Upper lobe of left lung (tissue), 6 donors: Measurements from ENCODE around the gene CHKB. TPM values are rescaled to one million over a fixed set of nuclear protein-coding genes. Genes with fewer than 3 reads are reported as not detected.

ENCODE experiments used
- ATAC-seq, 2 donors: fragments of 200-7000 bp; cut with Tn5 transposase; one replicate each; pipeline ENCODE4 v1.9.1; 2022; ENCODE audit warnings: mild to moderate bottlenecking in 2 of 2, moderate library complexity in 2 of 2; ENCODE audit not compliant: low FRiP score in 2 of 2
- DNase-seq, 2 donors: peaks; one replicate each; pipeline ENCODE4 v3.0.0-alpha.2; 2019 to 2020
- H3K27ac ChIP-seq, 4 donors: fragments of 200-600 bp; sonication (generic); one replicate each; pipeline ENCODE4 v1.5.1; 2016 to 2019
- H3K27me3 ChIP-seq, 4 donors: fragments of 200-600 bp; sonication (generic); one replicate each; pipeline ENCODE4 v1.5.1; 2017 to 2019
- H3K36me3 ChIP-seq, 4 donors: fragments of 200-600 bp; sonication (generic); one replicate each; pipeline ENCODE4 v1.5.1; 2016 to 2019
- H3K4me1 ChIP-seq, 4 donors: fragments of 200-600 bp; sonication (generic); one replicate each; pipeline ENCODE4 v1.5.1; 2018 to 2019
- H3K4me3 ChIP-seq, 4 donors: fragments of 200-600 bp; sonication (generic); one replicate each; pipeline ENCODE4 v1.5.1; 2017 to 2019; ENCODE audit warnings: mild to moderate bottlenecking in 2 of 4, moderate library complexity in 1 of 4
- H3K9me3 ChIP-seq, 4 donors: fragments of 200-600 bp; sonication (generic); one replicate each; pipeline ENCODE4 v1.5.1; 2018 to 2019
- CTCF ChIP-seq, 6 experiments: fragments of 450-650 bp in 4 of 6; fragments of 200-600 bp in 2 of 6; sonication (generic) in 2 of 6; IDR thresholded peaks; one replicate each; pipeline ENCODE4 v1.5.1; 2016 to 2019; ENCODE audit warnings: antibody characterized with exemption in 6 of 6
- EP300 ChIP-seq, 4 donors: sonication (generic); formaldehyde crosslinking; IDR thresholded peaks; one replicate each; pipeline ENCODE4 v1.5.1; 2017; ENCODE audit warnings: antibody characterized with exemption in 4 of 4, control low read depth in 2 of 4
- POLR2A ChIP-seq, 4 donors: fragments of 450-650 bp; IDR thresholded peaks; one replicate each; pipeline ENCODE4 v1.5.1; 2016 to 2017; ENCODE audit warnings: antibody characterized with exemption in 4 of 4, mild to moderate bottlenecking in 2 of 4
- POLR2AphosphoS5 ChIP-seq, 2 donors: sonication (generic); formaldehyde crosslinking; IDR thresholded peaks; one replicate each; pipeline ENCODE4 v1.5.1; 2017; ENCODE audit warnings: antibody characterized with exemption in 2 of 2
- WGBS, 2 donors: methylation state at CpG; one replicate each; pipeline ENCODE4 v1.1.5; 2017 to 2018; 5-methylcytosine and 5-hydroxymethylcytosine counted together
- total RNA-seq, 6 donors: library from RNA; depleted of rRNA in 4 of 6; stranded (reverse); fragments of >200 nt in 4 of 6; gene quantifications; one replicate each; pipeline versions ENCODE4 v1.1.0 to v1.2.1, GENCODE V29; 2016 to 2021
- donor health status: DM: no; HTN: no; CAD: no; lungs with moderate emphysema.
- donor health status: DM: no; HTN: yes; CAD: no; lungs with severe emphysema.

The CHKB gene
- total RNA-seq, 6 donors from 2014 or later: 42.7 to 294 (median 87.8) TPM

GRCh38 chr22:50581031-50581949, 1.4 kb downstream of the CHKB start:
- Histone ChIP-seq H3K27me3 (no peaks in the 10 kb centered on the region), H3K27ac (peak overlapping the region; percentile 96 to 99 (median 99)), H3K9me3 (no peaks in the 10 kb centered on the region), H3K4me1 (peaks cover 19 to 39% (median 28%) of the 10 kb centered on the region in 4 donors), H3K36me3 (peaks cover 0 to 15% (median 10%) of the 10 kb centered on the region in 4 donors), H3K4me3 (peak overlapping the region; percentile 63 to 93 (median 78))
- no peak for ATAC-seq
- no peak for DNase-seq
- 79 to 89% methylated on average over 14 to 22 of the region's 22 CpGs for WGBS, 2 donors
- TF ChIP-seq CTCF (IDR thresholded peaks at IDR 0.05): no peak
- TF ChIP-seq POLR2A (IDR thresholded peaks at IDR 0.05): no peak
- no peak for TF ChIP-seq EP300 (IDR thresholded peaks at IDR 0.05)
- no peak for TF ChIP-seq POLR2AphosphoS5 (IDR thresholded peaks at IDR 0.05)

GRCh38 chr22:50579752-50580151, 2.9 kb downstream of the CHKB start:
- no peak for TF ChIP-seq POLR2AphosphoS5 (IDR thresholded peaks at IDR 0.05)
- TF ChIP-seq EP300 (IDR thresholded peaks at IDR 0.05): no peak
- no peak for TF ChIP-seq POLR2A (IDR thresholded peaks at IDR 0.05)
- TF ChIP-seq CTCF (IDR thresholded peaks at IDR 0.05): no peak
- WGBS, 2 donors: 94 to 96% methylated on average over 4 of the region's 4 CpGs

GRCh38 chr22:50578776-50579310, 3.8 kb downstream of the CHKB start:
- Histone ChIP-seq H3K4me1 (peaks cover 19 to 38% (median 26%) of the 10 kb centered on the region in 4 donors), H3K4me3 (no peak overlapping the region), H3K27me3 (no peaks in the 10 kb centered on the region), H3K36me3 (peaks cover 0 to 15% (median 10%) of the 10 kb centered on the region in 4 donors), H3K9me3 (no peaks in the 10 kb centered on the region), H3K27ac (no peak overlapping the region)
- WGBS, 2 donors: 79 to 81% methylated on average over 7 to 8 of the region's 8 CpGs
- ATAC-seq: no peak
- no peak for DNase-seq
- no peak for TF ChIP-seq CTCF (IDR thresholded peaks at IDR 0.05)
- no peak for TF ChIP-seq POLR2AphosphoS5 (IDR thresholded peaks at IDR 0.05)
- no peak for TF ChIP-seq EP300 (IDR thresholded peaks at IDR 0.05)
- TF ChIP-seq POLR2A (IDR thresholded peaks at IDR 0.05): no peak

More at GRCh38 chr22:50579752-50580151, 2.9 kb downstream of the CHKB start:
- no peak for ATAC-seq
- H3K27me3 ChIP-seq: no peaks in the 10 kb centered on the region
- H3K4me1 ChIP-seq: peaks cover 19 to 39% (median 28%) of the 10 kb centered on the region in 4 donors
- H3K27ac ChIP-seq: no peak overlapping the region
- no peaks in the 10 kb centered on the region for H3K9me3 ChIP-seq
- H3K36me3 ChIP-seq: peaks cover 0 to 15% (median 10%) of the 10 kb centered on the region in 4 donors
- no peak overlapping the region for H3K4me3 ChIP-seq
- no peak for DNase-seq

- DNase-seq (peak in 1 of 2 donors; percentile 80), ATAC-seq (no peak)
- H3K36me3 ChIP-seq: peaks cover 0 to 15% (median 10%) of the 10 kb centered on the region in 4 donors
- WGBS, 2 donors: 31 to 56% methylated on average over 7 to 33 of the region's 63 CpGs
- H3K27ac ChIP-seq: no peak within 1 kb of the TSS
- H3K27me3 ChIP-seq: no peaks in the 10 kb centered on the region
- no peaks in the 10 kb centered on the region for H3K9me3 ChIP-seq
- TF ChIP-seq CTCF (IDR thresholded peaks at IDR 0.05): no peak
- TF ChIP-seq EP300 (IDR thresholded peaks at IDR 0.05): no peak
- peak in 1 of 4 donors; percentile 19 for TF ChIP-seq POLR2A (IDR thresholded peaks at IDR 0.05)
- H3K4me1 ChIP-seq: peaks cover 17 to 31% (median 20%) of the 10 kb centered on the region in 4 donors
- no peak within 1 kb of the TSS for H3K4me3 ChIP-seq
Measured at GRCh38 chr22:50577987-50578775, 4.5 kb downstream of the CHKB start, which contains the start of gene CPT1B. TSS of gene CPT1B (minus strand) at chr22:50578427. CDS start at chr22:50577915, 512 bp downstream.
